ENCODE data around the gene OR2T1.
A peak's percentile ranks its signal among the peaks of the same experiment; 100 is the strongest.
"Not testable (repeated sequence)": the region's sequence is repeated elsewhere in the genome, so short reads cannot be mapped to it uniquely, and the experiment has no call there.

Gene OR2T1, protein sequence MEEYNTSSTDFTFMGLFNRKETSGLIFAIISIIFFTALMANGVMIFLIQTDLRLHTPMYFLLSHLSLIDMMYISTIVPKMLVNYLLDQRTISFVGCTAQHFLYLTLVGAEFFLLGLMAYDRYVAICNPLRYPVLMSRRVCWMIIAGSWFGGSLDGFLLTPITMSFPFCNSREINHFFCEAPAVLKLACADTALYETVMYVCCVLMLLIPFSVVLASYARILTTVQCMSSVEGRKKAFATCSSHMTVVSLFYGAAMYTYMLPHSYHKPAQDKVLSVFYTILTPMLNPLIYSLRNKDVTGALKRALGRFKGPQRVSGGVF

DNA sequence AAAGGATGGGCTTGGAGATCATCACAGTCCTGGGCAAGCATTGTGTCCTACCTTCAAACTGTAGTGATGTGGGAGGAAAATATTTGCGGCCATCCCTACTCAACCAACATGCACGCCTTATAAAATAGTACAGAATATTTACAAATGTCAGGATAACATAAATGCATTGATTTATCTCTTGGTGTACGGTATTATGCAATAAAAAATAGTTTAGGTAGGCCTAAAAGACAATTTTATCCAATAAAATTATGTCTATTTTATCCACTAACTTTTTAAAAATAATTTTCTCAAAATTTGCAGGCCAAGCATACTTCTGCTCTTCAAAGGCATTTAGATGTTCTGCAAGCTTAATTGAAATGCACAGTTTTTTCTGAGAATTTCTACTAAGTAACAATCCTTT is at the start of gene OR2T1:
Gene OR2T1, plus strand, starts transcription at position 301 of the 400 bp plus-strand sequence. CDS start 3,100 bp downstream, outside the sequence.
- DNase-seq (ENCODE audit: low spot score), result no peak

DNA sequence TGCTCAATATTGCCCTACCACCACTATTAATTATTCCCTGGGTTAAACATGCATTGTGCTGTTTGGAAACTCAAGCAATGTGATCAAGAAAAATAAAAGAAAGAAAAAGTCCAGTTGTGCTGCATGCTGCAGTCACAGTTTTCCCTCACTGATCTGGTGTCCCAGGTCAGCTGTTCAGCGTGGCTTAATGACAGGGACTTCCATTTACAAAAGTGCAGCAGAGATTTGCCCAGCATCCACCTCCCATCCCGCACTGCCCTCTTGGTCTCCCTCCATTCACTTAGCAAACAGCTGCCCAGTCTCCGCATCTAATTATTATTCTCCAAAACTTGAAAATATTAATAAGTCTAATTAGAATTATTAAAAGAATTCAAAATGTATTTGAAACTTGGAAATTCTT is 43.4 kb upstream of the OR2T1 start:
- DNase-seq (ENCODE audit: low spot score), result no peak

- no peak for DNase-seq (ENCODE audit: low spot score)
These were observed 41.6 kb upstream of the OR2T1 start, which contains the start of gene OR2T4 for GRCh38 chr1:248361121-248361715. TSS of gene OR2T4 (plus strand) at chr1:248361665. CDS start at chr1:248361665, 0 bp downstream.

GRCh38 chr1:248366609-248367008 is 36.2 kb upstream of the OR2T1 start:
- DNase-seq (ENCODE audit: low spot score), result no peak

GRCh38 chr1:248372394-248372793 is 30.5 kb upstream of the OR2T1 start:
- no peak for DNase-seq (ENCODE audit: low spot score)

DNA sequence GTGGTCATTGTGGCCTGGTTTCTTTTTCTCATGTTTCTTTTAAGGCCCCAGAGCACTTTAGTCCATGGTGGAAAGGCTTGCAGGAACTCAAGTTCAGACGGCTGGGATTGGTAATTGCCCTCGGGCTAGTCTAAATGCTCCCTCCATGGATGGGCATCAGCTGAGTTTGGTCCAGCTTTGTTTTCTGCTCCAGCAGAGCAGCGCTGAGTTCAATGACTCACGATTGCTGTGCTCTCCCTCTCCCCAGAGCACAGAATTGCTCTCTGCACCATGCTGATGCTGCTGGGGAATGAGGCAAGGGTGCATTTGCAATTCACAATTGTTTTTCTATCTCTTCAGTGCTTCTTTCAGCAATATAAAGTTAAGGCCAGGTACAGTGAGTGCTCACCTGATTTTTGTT is 29.1 kb upstream of the OR2T1 start:
- DNase-seq (ENCODE audit: low spot score), result no peak

DNA sequence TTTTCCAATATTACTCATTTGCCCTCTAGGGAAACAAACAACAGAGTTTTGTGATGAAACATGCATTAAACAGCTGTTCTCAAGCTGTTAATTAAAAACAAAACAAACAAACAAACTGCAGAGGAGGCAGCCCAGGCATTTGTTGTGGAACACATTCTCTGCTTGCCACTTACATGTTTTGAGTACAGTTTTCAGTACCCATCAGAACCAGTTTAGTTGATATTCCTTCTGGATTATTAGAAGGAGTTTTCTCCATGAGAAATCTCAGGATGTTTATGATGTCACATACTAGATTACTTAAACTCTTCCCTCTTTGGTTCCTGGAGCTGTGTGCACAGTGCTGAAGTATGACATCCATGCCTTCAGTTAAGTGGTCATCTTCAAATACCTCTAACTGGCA is 27.4 kb upstream of the OR2T1 start, which contains the start of gene OR2T6:
Gene OR2T6, plus strand, starts transcription at position 301 of the 400 bp plus-strand sequence. CDS start 11,863 bp downstream, outside the sequence.
- no peak for DNase-seq (ENCODE audit: low spot score)

- DNase-seq (ENCODE audit: low spot score), result no peak
These were observed 25.9 kb upstream of the OR2T1 start for GRCh38 chr1:248376916-248377315.

DNA sequence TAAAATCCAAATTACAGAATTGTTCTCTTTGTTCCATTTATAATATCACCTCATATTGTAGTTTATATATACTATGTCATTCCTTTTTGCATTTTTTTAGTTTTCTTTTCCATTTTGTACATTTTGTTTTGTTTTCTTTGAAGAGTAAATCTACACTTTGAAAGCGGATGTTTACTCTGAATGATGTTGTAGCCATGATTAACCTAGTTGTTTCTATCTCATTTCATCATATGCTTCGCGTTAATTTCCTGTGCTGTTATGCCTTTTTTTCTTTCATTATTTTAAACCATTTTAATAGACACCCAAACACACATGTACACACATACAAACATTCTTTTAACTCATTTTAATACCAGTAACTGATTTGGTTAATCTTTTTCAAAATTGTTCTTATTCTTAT is 22.0 kb upstream of the OR2T1 start:
- no peak for DNase-seq (ENCODE audit: low spot score)

GRCh38 chr1:248388426-248388825 is 14.4 kb upstream of the OR2T1 start:
- DNase-seq (ENCODE audit: low spot score), result no peak

DNA sequence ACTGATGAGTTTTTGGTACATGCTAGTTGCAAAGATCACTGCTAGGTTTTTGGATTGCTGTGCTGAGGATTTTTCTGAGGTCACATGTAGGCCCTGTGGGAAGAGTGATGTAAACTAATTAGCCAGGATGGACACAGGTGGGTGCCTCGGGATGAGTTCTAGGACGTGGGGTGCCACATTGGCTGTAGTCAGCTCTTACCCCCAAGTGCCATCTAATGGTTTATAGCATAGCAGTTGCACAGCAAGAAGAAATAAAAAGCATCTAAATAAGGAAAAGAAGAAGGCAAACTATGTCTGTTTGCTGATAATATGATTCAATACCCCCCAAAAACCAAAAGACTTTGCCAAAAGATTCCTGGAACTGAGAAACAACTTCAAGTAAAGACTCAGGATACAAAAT is 9.8 kb upstream of the OR2T1 start:
- no peak for DNase-seq (ENCODE audit: low spot score)

- no peak for DNase-seq (ENCODE audit: low spot score)
These were observed 1.2 kb downstream of the OR2T1 start for GRCh38 chr1:248404024-248404423.

DNA sequence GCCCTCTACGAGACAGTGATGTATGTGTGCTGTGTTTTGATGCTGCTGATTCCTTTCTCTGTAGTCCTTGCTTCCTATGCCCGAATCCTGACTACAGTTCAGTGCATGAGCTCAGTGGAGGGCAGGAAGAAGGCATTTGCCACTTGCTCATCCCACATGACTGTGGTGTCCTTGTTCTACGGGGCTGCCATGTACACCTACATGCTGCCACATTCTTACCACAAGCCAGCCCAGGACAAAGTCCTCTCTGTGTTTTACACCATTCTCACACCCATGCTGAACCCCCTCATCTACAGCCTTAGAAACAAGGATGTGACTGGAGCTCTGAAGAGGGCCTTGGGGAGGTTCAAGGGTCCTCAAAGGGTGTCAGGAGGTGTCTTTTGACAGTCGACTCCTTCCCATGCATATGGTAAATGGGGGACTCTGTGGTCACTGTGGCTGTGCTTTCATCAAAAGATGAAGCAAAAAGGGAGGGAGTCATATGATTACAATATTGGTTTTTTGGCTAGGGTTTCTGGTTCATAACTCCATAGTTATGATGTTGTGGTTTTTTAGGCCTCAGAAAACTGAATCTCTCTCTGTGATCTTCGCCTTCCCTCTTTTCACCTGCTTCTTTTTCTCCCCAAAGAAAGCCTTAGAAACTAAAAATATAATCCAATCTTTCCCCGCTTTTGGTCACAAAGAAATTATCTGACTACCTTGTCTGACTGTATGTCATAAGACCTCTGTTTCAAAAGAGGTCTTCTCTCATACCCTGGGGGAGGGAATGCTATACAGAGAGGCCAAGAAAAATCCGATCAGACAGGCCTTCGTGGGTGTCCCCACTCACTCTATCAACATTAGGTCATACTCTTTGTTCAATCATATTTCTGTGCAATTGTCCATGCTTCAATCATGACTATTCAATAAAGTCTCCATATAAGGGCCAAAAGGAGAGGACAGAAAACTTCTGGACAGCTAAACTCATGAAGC is 4.2 kb downstream of the OR2T1 start:
- DNase-seq (ENCODE audit: low spot score), result no peak

DNA sequence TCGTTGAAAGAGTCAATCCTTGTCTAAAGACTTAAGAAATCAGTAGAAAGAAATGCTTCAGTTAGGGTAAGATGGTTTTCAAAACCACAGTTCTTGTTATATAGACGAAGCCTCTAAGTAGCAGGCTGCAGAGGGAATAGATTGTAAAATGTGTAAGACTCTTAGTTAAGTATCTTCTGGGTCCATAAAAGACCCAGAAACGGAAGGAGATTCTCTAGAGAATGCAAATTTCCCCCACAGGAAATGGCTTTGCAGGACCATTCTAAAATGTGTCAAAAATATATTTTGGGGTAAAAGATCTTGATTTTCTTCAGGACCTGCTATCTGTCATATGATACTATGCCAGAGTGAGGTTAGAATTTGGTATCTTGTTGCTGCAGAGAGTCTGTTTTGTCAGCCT is 13.4 kb downstream of the OR2T1 start:
- DNase-seq (ENCODE audit: low spot score), result no peak

DNA sequence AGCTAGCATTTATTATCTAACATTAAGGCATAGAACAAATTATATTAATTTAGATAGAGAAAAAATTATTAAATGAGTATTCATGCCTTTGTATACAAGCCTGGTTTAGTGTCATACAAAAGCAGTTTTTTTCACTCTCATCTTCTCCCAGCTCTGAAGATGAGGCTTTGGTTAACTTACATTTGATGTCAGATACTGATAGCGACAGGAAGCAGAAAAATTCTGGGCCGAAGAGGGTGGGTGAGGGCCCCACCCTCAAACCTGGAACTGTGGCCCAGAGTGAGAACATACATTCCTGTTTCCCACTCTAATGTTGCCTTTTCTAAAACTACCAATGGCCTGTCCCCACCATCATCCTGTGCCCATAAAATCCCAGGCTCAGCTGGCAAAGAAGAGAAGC is 15.0 kb downstream of the OR2T1 start:
- DNase-seq (ENCODE audit: low spot score), result no peak

DNA sequence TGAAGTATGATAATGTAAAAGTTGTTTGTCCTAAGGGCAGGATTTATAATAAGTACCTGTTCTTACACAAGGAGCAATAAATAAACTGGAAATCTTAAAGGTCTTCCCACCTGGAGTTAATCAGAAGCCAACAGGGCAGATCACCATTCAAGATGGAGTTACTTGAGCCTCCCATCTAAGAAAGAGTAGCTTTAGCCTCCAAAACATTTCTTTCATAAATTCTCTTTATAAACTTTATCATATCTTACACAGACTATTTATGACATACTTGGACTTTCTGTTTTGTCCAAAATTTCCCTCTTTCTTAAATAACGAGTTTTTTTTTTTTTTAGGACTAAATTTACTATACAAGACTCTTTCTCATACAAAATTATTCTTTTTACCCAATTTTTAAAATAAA is 18.5 kb downstream of the OR2T1 start:
- DNase-seq (ENCODE audit: low spot score), result peak; percentile 13

- DNase-seq (ENCODE audit: low spot score), result not testable (repeated sequence)
These were observed 24.8 kb downstream of the OR2T1 start for GRCh38 chr1:248427526-248428191.

DNA sequence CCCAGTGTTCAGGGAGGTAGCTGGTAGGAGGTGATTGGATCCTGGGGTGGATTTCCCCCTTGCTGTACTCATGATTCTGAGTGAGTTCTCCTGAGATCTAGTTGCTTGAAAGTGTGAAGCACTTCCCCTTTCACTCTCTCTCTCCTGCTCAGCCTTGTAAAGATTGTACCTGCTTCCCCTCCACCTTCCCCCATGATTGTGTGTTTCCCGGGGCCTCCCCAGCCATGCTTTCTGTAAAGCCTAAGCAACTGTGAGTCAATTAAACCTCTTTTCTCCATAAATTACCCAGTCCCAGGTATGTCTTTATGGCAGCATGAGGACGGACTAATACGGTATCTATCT is 25.3 kb downstream of the OR2T1 start:
- DNase-seq (ENCODE audit: low spot score), result not testable (repeated sequence)

GRCh38 chr1:248431683-248432082 is 28.8 kb downstream of the OR2T1 start:
- DNase-seq (ENCODE audit: low spot score), result not testable (repeated sequence)

DNA sequence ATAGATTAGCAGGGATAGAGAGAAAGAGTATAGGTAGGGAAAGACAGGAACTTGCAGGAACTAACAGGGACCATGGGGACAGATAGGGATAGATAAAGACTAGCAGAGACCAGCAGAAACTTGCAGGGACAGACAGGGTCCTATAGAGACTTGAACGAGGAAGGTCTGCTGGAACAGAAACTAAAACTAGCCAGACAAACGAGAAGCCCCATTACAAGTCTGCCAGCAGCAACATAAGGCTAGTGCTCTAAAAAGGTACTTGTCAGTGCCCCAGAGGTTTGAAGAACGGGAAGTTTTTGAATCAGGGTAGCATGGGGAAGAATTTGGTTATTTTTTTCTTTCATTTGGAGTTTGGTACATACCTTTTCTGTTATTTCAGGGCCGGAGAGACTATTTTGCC is 29.4 kb downstream of the OR2T1 start:
- not testable (repeated sequence) for DNase-seq (ENCODE audit: low spot score)

DNA sequence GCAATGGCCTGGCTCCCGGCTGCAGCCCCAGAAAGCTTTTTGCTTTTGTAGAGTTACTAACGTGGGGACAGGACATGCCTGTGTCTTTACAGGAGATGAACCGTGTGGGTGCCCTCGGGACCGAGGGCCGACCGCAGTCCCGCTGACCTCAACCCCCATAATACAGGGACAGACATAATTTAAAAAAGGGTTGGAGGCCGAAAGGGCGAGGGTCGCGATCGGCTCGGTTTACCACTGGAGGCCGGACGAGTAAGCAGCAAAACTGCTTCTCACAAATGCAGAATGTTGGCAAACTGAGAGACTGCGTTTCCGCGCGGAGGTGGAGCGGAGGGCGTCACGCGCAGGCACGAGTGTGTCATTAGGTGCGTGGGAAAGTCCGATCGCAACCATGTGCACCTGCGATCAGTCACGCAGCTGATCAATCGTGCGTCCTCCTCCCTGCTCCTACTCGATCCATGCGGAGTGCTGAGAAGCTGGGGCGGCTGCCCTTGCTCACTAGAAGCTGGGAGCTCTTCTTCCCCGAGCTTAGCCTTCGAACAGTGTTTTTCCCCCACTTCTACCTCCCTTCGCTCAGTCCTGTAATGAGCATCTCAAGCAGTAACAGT is 31.1 kb downstream of the OR2T1 start:
- DNase-seq (ENCODE audit: low spot score), result not testable (repeated sequence)

Measured in kidney tubule cell (primary cell).